ENCODE measurements around the gene MEMO1. TPM values are rescaled to one million over a fixed set of nuclear protein-coding genes. Genes with fewer than 3 reads are reported as not detected.
"Not testable (repeated sequence)": the region's sequence is repeated elsewhere in the genome, so short reads cannot be mapped to it uniquely, and the experiment has no call there.

MEMO1 gene
- total and polyA plus RNA-seq, 5 donors: 33.0 to 39.7 (median 37.0) TPM

DNA sequence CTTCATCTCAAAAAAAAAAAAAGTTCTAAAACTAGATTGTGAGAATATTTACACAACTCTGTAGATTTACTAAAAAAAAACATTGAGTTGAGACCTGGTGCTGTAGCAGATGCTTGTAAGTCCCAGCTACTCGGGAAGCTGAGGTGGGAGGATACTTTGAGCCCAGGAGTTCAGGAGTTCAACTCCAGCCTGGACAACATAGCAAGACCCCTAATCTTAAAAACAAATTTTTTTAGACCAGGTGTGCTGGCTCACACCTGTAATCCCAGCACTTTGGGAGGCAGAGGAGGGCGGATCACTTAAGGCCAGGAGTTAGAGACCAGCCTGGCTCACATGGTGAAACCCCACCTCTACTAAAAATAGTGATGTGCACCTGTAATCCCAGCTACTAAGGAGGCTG, 108.9 kb downstream of the MEMO1 start:
- ATAC-seq: no peak
- H3K4me3 ChIP-seq (ENCODE audit: low read length): no peak overlapping the region
- no peak for DNase-seq
- no peaks in the 10 kb centered on the region for H3K9me3 ChIP-seq (ENCODE audit: control insufficient read depth, low read length)
- no peak overlapping the region for H3K27ac ChIP-seq (ENCODE audit: low read length)
- WGBS: 95% methylated on average over 2 of the region's 2 CpGs
- no peaks in the 10 kb centered on the region for H3K27me3 ChIP-seq (ENCODE audit: control insufficient read depth, insufficient read depth)
- H3K4me1 ChIP-seq (ENCODE audit: control insufficient read depth, insufficient read depth, low read length): no peaks in the 10 kb centered on the region
- intact Hi-C loops (cut with DNase I): no loop called here

DNA sequence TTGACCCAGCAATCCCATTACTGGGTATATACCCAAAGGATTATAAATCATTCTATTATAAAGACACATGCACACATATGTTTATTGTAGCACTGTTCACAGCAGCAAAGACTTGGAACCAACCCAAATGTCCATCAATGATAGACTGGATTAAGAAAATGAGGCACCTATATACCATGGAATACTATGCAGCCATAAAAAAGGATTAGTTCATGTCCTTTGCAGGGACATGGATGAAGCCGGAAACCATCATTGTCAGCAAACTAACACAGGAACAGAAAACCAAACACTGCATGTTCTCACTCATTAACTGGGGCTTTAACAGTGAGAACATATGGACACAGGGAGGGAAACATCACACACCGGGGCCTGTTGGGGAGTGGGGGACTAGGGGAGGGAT, 110.7 kb downstream of the MEMO1 start:
- ATAC-seq; H3K27ac ChIP-seq (ENCODE audit: low read length); intact Hi-C loops (cut with DNase I); H3K4me1 ChIP-seq (ENCODE audit: control insufficient read depth, insufficient read depth, low read length); DNase-seq; H3K9me3 ChIP-seq (ENCODE audit: control insufficient read depth, low read length); H3K4me3 ChIP-seq (ENCODE audit: low read length); H3K27me3 ChIP-seq (ENCODE audit: control insufficient read depth, insufficient read depth): not testable (repeated sequence)
- WGBS: 99% methylated on average over 2 of the region's 2 CpGs

- H3K4me3 ChIP-seq (ENCODE audit: low read length); H3K27ac ChIP-seq (ENCODE audit: low read length); H3K27me3 ChIP-seq (ENCODE audit: control insufficient read depth, insufficient read depth); DNase-seq; H3K9me3 ChIP-seq (ENCODE audit: control insufficient read depth, low read length); intact Hi-C loops (cut with DNase I); H3K4me1 ChIP-seq (ENCODE audit: control insufficient read depth, insufficient read depth, low read length); ATAC-seq: not testable (repeated sequence)
- WGBS: 96% methylated on average over 3 of the region's 3 CpGs
These were observed 112.5 kb downstream of the MEMO1 start for GRCh38 chr2:31898346-31898745.

DNA sequence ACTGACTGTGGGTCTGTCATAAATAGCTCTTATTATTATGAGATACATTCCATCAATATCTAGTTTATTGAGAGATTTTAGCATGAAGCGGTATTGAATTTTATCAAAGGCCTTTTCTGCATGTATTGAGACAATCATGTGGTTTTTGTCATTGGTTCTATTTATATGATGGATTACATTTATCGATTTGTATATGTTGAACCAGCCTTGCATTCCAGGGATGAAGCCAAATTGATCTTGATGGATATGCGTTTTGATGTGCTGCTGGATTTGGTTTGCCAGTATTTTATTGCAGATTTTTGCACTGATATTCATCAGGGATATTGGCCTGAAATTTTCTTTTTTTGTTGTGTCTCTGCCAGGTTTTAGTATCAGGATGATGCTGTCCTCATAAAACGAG, 113.5 kb downstream of the MEMO1 start:
- H3K27me3 ChIP-seq (ENCODE audit: control insufficient read depth, insufficient read depth); intact Hi-C loops (cut with DNase I); DNase-seq; H3K27ac ChIP-seq (ENCODE audit: low read length); H3K4me1 ChIP-seq (ENCODE audit: control insufficient read depth, insufficient read depth, low read length); H3K9me3 ChIP-seq (ENCODE audit: control insufficient read depth, low read length); ATAC-seq; H3K4me3 ChIP-seq (ENCODE audit: low read length): not testable (repeated sequence)
- WGBS: 97% methylated on average over 4 of the region's 4 CpGs

- Histone ChIP-seq H3K9me3 (ENCODE audit: control insufficient read depth, low read length) (no peaks in the 10 kb centered on the region), H3K27me3 (ENCODE audit: control insufficient read depth, insufficient read depth) (no peaks in the 10 kb centered on the region), H3K4me3 (ENCODE audit: low read length) (no peak overlapping the region), H3K27ac (ENCODE audit: low read length) (no peak overlapping the region), H3K4me1 (ENCODE audit: control insufficient read depth, insufficient read depth, low read length) (no peaks in the 10 kb centered on the region)
- intact Hi-C loops (cut with DNase I): no loop called here
- ATAC-seq: no peak
- no peak for DNase-seq
- WGBS: 97% methylated on average over 1 of the region's 1 CpG
These were observed 114.5 kb downstream of the MEMO1 start for GRCh38 chr2:31896293-31896692.

- no peaks in the 10 kb centered on the region for H3K27me3 ChIP-seq (ENCODE audit: control insufficient read depth, insufficient read depth)
- H3K4me1 ChIP-seq (ENCODE audit: control insufficient read depth, insufficient read depth, low read length): no peaks in the 10 kb centered on the region
- no peak overlapping the region for H3K27ac ChIP-seq (ENCODE audit: low read length)
- no peak overlapping the region for H3K4me3 ChIP-seq (ENCODE audit: low read length)
- DNase-seq (no peak), ATAC-seq (no peak)
- 97% methylated on average over 2 of the region's 2 CpGs for WGBS
- intact Hi-C loops (cut with DNase I): no loop called here
- no peaks in the 10 kb centered on the region for H3K9me3 ChIP-seq (ENCODE audit: control insufficient read depth, low read length)
These were observed 116.2 kb downstream of the MEMO1 start for GRCh38 chr2:31894656-31895055.

- H3K27me3 ChIP-seq (ENCODE audit: control insufficient read depth, insufficient read depth): no peaks in the 10 kb centered on the region
- no peak overlapping the region for H3K4me3 ChIP-seq (ENCODE audit: low read length)
- no peak for DNase-seq
- H3K4me1 ChIP-seq (ENCODE audit: control insufficient read depth, insufficient read depth, low read length): no peaks in the 10 kb centered on the region
- H3K27ac ChIP-seq (ENCODE audit: low read length): no peak overlapping the region
- 81% methylated on average over 1 of the region's 1 CpG for WGBS
- intact Hi-C loops (cut with DNase I): no loop called here
- no peak for ATAC-seq
- H3K9me3 ChIP-seq (ENCODE audit: control insufficient read depth, low read length): no peaks in the 10 kb centered on the region
These were observed 117.7 kb downstream of the MEMO1 start for GRCh38 chr2:31893094-31893493.

- Histone ChIP-seq H3K27ac (ENCODE audit: low read length) (no peak overlapping the region), H3K4me3 (ENCODE audit: low read length) (no peak overlapping the region), H3K9me3 (ENCODE audit: control insufficient read depth, low read length) (no peaks in the 10 kb centered on the region), H3K27me3 (ENCODE audit: control insufficient read depth, insufficient read depth) (no peaks in the 10 kb centered on the region), H3K4me1 (ENCODE audit: control insufficient read depth, insufficient read depth, low read length) (no peaks in the 10 kb centered on the region)
- DNase-seq: no peak
- intact Hi-C loops (cut with DNase I): no loop called here
- ATAC-seq: no peak
These were observed 121.8 kb downstream of the MEMO1 start for GRCh38 chr2:31889044-31889443.

- H3K9me3 ChIP-seq (ENCODE audit: control insufficient read depth, low read length): no peaks in the 10 kb centered on the region
- no peak for DNase-seq
- H3K27me3 ChIP-seq (ENCODE audit: control insufficient read depth, insufficient read depth): no peaks in the 10 kb centered on the region
- no peak overlapping the region for H3K27ac ChIP-seq (ENCODE audit: low read length)
- H3K4me3 ChIP-seq (ENCODE audit: low read length): no peak overlapping the region
- WGBS: 91% methylated on average over 1 of the region's 1 CpG
- ATAC-seq: no peak
- no peaks in the 10 kb centered on the region for H3K4me1 ChIP-seq (ENCODE audit: control insufficient read depth, insufficient read depth, low read length)
- intact Hi-C loops (cut with DNase I): no loop called here
These were observed 122.3 kb downstream of the MEMO1 start for GRCh38 chr2:31888550-31888949.

DNA sequence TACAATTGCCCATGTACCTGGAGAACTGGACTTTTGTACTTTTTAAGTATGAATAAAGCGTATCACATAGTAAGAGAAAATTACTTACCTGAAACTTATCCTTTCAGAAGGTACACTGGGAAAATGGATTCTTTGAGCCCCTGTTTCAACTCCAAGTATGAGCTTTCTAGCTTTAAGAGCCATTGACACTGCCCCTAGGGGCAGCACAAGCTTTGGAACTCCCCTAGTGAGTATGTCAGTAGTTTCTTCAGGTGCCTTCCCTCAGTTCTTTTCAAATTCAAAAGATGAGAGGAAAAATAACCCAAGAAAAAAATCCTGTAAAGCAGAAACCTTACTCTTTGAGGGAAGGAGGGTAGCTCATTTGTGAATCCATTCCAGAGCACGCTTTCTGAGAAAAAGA, 124.1 kb downstream of the MEMO1 start:
- Histone ChIP-seq H3K9me3 (ENCODE audit: control insufficient read depth, low read length) (no peaks in the 10 kb centered on the region), H3K27me3 (ENCODE audit: control insufficient read depth, insufficient read depth) (no peaks in the 10 kb centered on the region), H3K27ac (ENCODE audit: low read length) (no peak overlapping the region), H3K4me1 (ENCODE audit: control insufficient read depth, insufficient read depth, low read length) (no peaks in the 10 kb centered on the region), H3K4me3 (ENCODE audit: low read length) (no peak overlapping the region)
- ATAC-seq (no peak), DNase-seq (no peak)
- intact Hi-C loops (cut with DNase I): no loop called here
- 97% methylated on average over 2 of the region's 2 CpGs for WGBS

GRCh38 chr2:31877008-31877407, 133.8 kb downstream of the MEMO1 start:
- ATAC-seq (no peak), DNase-seq (no peak)
- 96% methylated on average over 2 of the region's 2 CpGs for WGBS
- Histone ChIP-seq H3K27ac (ENCODE audit: low read length) (no peak overlapping the region), H3K27me3 (ENCODE audit: control insufficient read depth, insufficient read depth) (no peaks in the 10 kb centered on the region), H3K9me3 (ENCODE audit: control insufficient read depth, low read length) (no peaks in the 10 kb centered on the region), H3K4me1 (ENCODE audit: control insufficient read depth, insufficient read depth, low read length) (no peaks in the 10 kb centered on the region), H3K4me3 (ENCODE audit: low read length) (no peak overlapping the region)
- intact Hi-C loops (cut with DNase I): no loop called here

DNA sequence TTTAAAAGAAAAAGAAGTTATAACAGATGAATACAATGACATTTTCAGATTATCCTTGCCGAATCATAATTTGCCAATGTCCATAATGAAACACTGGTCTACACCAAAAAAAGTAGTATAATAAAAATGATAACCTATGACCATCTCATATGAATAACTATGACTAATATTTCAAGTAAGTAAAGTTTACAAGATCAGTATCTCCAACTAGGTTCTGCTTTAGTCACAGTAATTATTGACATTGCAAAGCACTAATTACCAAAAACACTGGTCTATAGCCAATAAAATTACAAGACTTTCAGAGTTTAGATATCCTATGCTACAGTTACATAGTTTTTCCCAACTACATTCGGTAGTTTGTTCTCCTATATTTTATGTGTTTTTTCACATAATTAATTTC, 136.7 kb downstream of the MEMO1 start:
- Histone ChIP-seq H3K4me1 (ENCODE audit: control insufficient read depth, insufficient read depth, low read length) (no peaks in the 10 kb centered on the region), H3K27me3 (ENCODE audit: control insufficient read depth, insufficient read depth) (no peaks in the 10 kb centered on the region), H3K4me3 (ENCODE audit: low read length) (no peak overlapping the region), H3K9me3 (ENCODE audit: control insufficient read depth, low read length) (no peaks in the 10 kb centered on the region), H3K27ac (ENCODE audit: low read length) (no peak overlapping the region)
- no peak for ATAC-seq
- WGBS: 91% methylated on average over 2 of the region's 2 CpGs
- DNase-seq: no peak
- intact Hi-C loops (cut with DNase I): no loop called here

All from right cardiac atrium (tissue), 5 donors.